ENCODE results near the gene CTSW.

Gene CTSW

GRCh38 chr11:65868076-65868667, 11.5 kb upstream of the CTSW start:
- DNase-seq: peak in 3 of 14 donors; percentile 23 to 56 (median 24)

- no peak for DNase-seq
Observed at GRCh38 chr11:65868907-65869306, 10.7 kb upstream of the CTSW start.

GRCh38 chr11:65869643-65870306, 9.9 kb upstream of the CTSW start:
- no peak for DNase-seq

GRCh38 chr11:65870307-65870658, 9.4 kb upstream of the CTSW start:
- DNase-seq: no peak

GRCh38 chr11:65870706-65871681, 8.6 kb upstream of the CTSW start:
- DNase-seq: no peak

GRCh38 chr11:65871811-65872548, 7.7 kb upstream of the CTSW start:
- DNase-seq: no peak

GRCh38 chr11:65872586-65873317, 6.9 kb upstream of the CTSW start, which contains the start of gene EFEMP2:
TSS of gene EFEMP2 (minus strand) at chr11:65872800. CDS start at chr11:65872354, 446 bp downstream.
- DNase-seq: peak in 3 of 14 donors; percentile 41 to 65 (median 43)

- DNase-seq: peak; percentile 29 to 94 (median 81)
Observed at GRCh38 chr11:65873318-65874156, 6.1 kb upstream of the CTSW start.

GRCh38 chr11:65880027-65880426, 390 bp downstream of the CTSW start:
- no peak for DNase-seq

- no peak for DNase-seq
Observed at GRCh38 chr11:65880844-65881421, 1.3 kb downstream of the CTSW start.

- DNase-seq: no peak
Observed at GRCh38 chr11:65882120-65883057, 2.8 kb downstream of the CTSW start.

GRCh38 chr11:65883058-65883761, 3.6 kb downstream of the CTSW start:
- DNase-seq: no peak

- DNase-seq: no peak
Observed at GRCh38 chr11:65883786-65884715, 4.4 kb downstream of the CTSW start.

- peak in 11 of 14 donors; percentile 26 to 83 (median 46) for DNase-seq
Observed at GRCh38 chr11:65884716-65885092, 5.1 kb downstream of the CTSW start.

GRCh38 chr11:65885231-65885630, 5.6 kb downstream of the CTSW start:
- no peak for DNase-seq

- DNase-seq: no peak
Observed at GRCh38 chr11:65885808-65886536, 6.3 kb downstream of the CTSW start.
